ENCODE data around the gene TCERG1L.
A peak's percentile ranks its signal among the peaks of the same experiment; 100 is the strongest.

TCERG1L gene

GRCh38 chr10:131067690-131068089, 243.8 kb downstream of the TCERG1L start:
- no peak for TF ChIP-seq CTCF (IDR thresholded peaks at IDR 0.05)
- DNase-seq (ENCODE audit: low spot score): no peak
- no peak overlapping the region for H3K4me3 ChIP-seq
- H3K27ac ChIP-seq: no peak overlapping the region

- Histone ChIP-seq H3K4me3 (no peak overlapping the region), H3K27ac (no peak overlapping the region)
- no peak for DNase-seq (ENCODE audit: low spot score)
- TF ChIP-seq CTCF (IDR thresholded peaks at IDR 0.05): no peak
Measured at GRCh38 chr10:131065673-131066305, 245.7 kb downstream of the TCERG1L start.

GRCh38 chr10:131063311-131063710, 248.2 kb downstream of the TCERG1L start:
- no peak overlapping the region for H3K27ac ChIP-seq
- no peak for TF ChIP-seq CTCF (IDR thresholded peaks at IDR 0.05)
- no peak for DNase-seq (ENCODE audit: low spot score)
- no peak overlapping the region for H3K4me3 ChIP-seq

GRCh38 chr10:131062621-131063260, 248.8 kb downstream of the TCERG1L start:
- TF ChIP-seq CTCF (IDR thresholded peaks at IDR 0.05): no peak
- DNase-seq (ENCODE audit: low spot score): peak; percentile 64
- H3K27ac ChIP-seq: no peak overlapping the region
- H3K4me3 ChIP-seq: no peak overlapping the region

- no peak for DNase-seq (ENCODE audit: low spot score)
- H3K4me3 ChIP-seq: no peak overlapping the region
- TF ChIP-seq CTCF (IDR thresholded peaks at IDR 0.05): no peak
Measured at GRCh38 chr10:131061216-131061615, 250.3 kb downstream of the TCERG1L start.

GRCh38 chr10:131059881-131060280, 251.6 kb downstream of the TCERG1L start:
- no peak for DNase-seq (ENCODE audit: low spot score)
- TF ChIP-seq CTCF (IDR thresholded peaks at IDR 0.05): no peak
- Histone ChIP-seq H3K27ac (no peak overlapping the region), H3K4me3 (no peak overlapping the region)

More at GRCh38 chr10:131061216-131061615, 250.3 kb downstream of the TCERG1L start:
- no peak overlapping the region for H3K27ac ChIP-seq

- no peak overlapping the region for H3K27ac ChIP-seq
- no peak for DNase-seq (ENCODE audit: low spot score)
- no peak overlapping the region for H3K4me3 ChIP-seq
- no peak for TF ChIP-seq CTCF (IDR thresholded peaks at IDR 0.05)
Measured at GRCh38 chr10:131058799-131059198, 252.7 kb downstream of the TCERG1L start.

All from coronary artery (tissue), 2 donors.